Astrocyte (in vitro differentiated cells and primary cell): ENCODE results near the gene IGF2R. TPM values are rescaled to one million over a fixed set of nuclear protein-coding genes. Genes with fewer than 3 reads are reported as not detected.

Source experiments
- DNase-seq: peaks from one replicate; pipeline ENCODE4 v3.0.0-alpha.2; 2010; ENCODE audit warnings: low read depth
- FAIRE-seq: peaks from 2 replicates; lab custom pipeline; 2011; peaks lifted over from hg19 to GRCh38; lab: Jason Lieb, UNC
- H2AFZ ChIP-seq: 2 replicates; pipeline ENCODE4 v1.6.0; 2012; ENCODE audit warnings: low read depth, low read length, inconsistent platforms
- H3K27ac ChIP-seq: 2 replicates; pipeline ENCODE4 v1.5.1; 2011; ENCODE audit warnings: low read depth, low read length, inconsistent platforms
- H3K27me3 ChIP-seq: 2 replicates; pipeline ENCODE4 v1.6.0; 2011; ENCODE audit warnings: low read length, inconsistent platforms; ENCODE audit not compliant: insufficient read depth
- H3K36me3 ChIP-seq: 2 replicates; pipeline ENCODE4 v1.5.1; 2011; ENCODE audit warnings: low read length, inconsistent platforms; ENCODE audit not compliant: insufficient read depth
- H3K4me1 ChIP-seq: 2 replicates; pipeline ENCODE4 v1.5.1; 2011; ENCODE audit warnings: low read length, inconsistent platforms; ENCODE audit not compliant: insufficient read depth
- H3K4me2 ChIP-seq: 2 replicates; pipeline ENCODE4 v1.6.0; 2012; ENCODE audit warnings: low read length, inconsistent platforms
- H3K4me3 ChIP-seq: 2 replicates; pipeline ENCODE4 v1.5.1; 2011; ENCODE audit warnings: low read depth, mild to moderate bottlenecking, low read length, inconsistent platforms; ENCODE audit not compliant: insufficient read depth
- H3K79me2 ChIP-seq: 2 replicates; pipeline ENCODE4 v1.6.0; 2012; ENCODE audit warnings: mild to moderate bottlenecking, low read length, inconsistent platforms; ENCODE audit not compliant: insufficient read depth
- H3K9ac ChIP-seq: 2 replicates; pipeline ENCODE4 v1.6.0; 2012; ENCODE audit warnings: mild to moderate bottlenecking, low read length, inconsistent platforms
- H3K9me3 ChIP-seq: 2 replicates; pipeline ENCODE4 v1.5.1; 2012; ENCODE audit warnings: low read depth, mild to moderate bottlenecking, low read length, inconsistent platforms; ENCODE audit not compliant: insufficient read depth
- H4K20me1 ChIP-seq: 2 replicates; pipeline ENCODE4 v1.6.0; 2012; ENCODE audit warnings: low read length, inconsistent platforms; ENCODE audit not compliant: insufficient read depth
- H3K27ac Mint-ChIP-seq: one replicate; pipeline ENCODE4 v1.8.0; 2021; ENCODE audit warnings: mild to moderate bottlenecking, mixed read lengths; ENCODE audit not compliant: unreplicated experiment
- H3K27me3 Mint-ChIP-seq: one replicate; pipeline ENCODE4 v1.8.0; 2021; ENCODE audit warnings: low read depth, mixed read lengths; ENCODE audit not compliant: unreplicated experiment
- H3K36me3 Mint-ChIP-seq: one replicate; pipeline ENCODE4 v1.8.0; 2021; ENCODE audit warnings: low read depth, mixed read lengths; ENCODE audit not compliant: unreplicated experiment
- H3K4me1 Mint-ChIP-seq: one replicate; pipeline ENCODE4 v1.8.0; 2021; ENCODE audit warnings: low read depth, mixed read lengths; ENCODE audit not compliant: unreplicated experiment
- H3K4me3 Mint-ChIP-seq: one replicate; pipeline ENCODE4 v1.8.0; 2021; ENCODE audit warnings: mild to moderate bottlenecking, moderate library complexity, mixed read lengths; ENCODE audit not compliant: unreplicated experiment
- H3K9me3 Mint-ChIP-seq: one replicate; pipeline ENCODE4 v1.8.0; 2021; ENCODE audit warnings: mild to moderate bottlenecking, mixed read lengths; ENCODE audit not compliant: unreplicated experiment
- CTCF ChIP-seq: IDR thresholded peaks from 2 replicates; pipeline ENCODE4 v1.5.1; 2011; ENCODE audit warnings: low read depth, mild to moderate bottlenecking, inconsistent platforms, low read length, moderate library complexity; ENCODE audit not compliant: insufficient read depth
- EZH2 ChIP-seq: IDR thresholded peaks from 2 replicates; pipeline ENCODE4 v1.6.1; 2012; ENCODE audit warnings: mild to moderate bottlenecking, low read length, inconsistent platforms; ENCODE audit not compliant: insufficient read depth
- total RNA-seq: library from RNA; stranded (reverse); gene quantifications from 2 replicates; pipeline ENCODE4 v1.2.1, GENCODE V29; 2021

Gene IGF2R
- total RNA-seq, 1 donor from 2014 or later, result 173 TPM

- Histone ChIP-seq H3K79me2 (peaks cover 96% of the 10 kb centered on the region), H3K9me3 (no peaks in the 10 kb centered on the region), H3K4me1 (peaks cover 30% of the 10 kb centered on the region), H3K36me3 (no peaks in the 10 kb centered on the region), H3K27ac (no peak overlapping the region), H3K4me2 (no peak overlapping the region), H3K27me3 (no peaks in the 10 kb centered on the region), H3K4me3 (no peak overlapping the region), H3K9ac (no peak overlapping the region), H2AFZ (no peak overlapping the region), H4K20me1 (peaks cover 88% of the 10 kb centered on the region)
- no peak for TF ChIP-seq EZH2
- no peak for TF ChIP-seq CTCF
- H3K4me3 Mint-ChIP-seq, result no peak overlapping the region
- peaks cover 50% of the 10 kb centered on the region for H3K4me1 Mint-ChIP-seq
- DNase-seq, result no peak
- H3K9me3 Mint-ChIP-seq, result no peaks in the 10 kb centered on the region
- H3K27me3 Mint-ChIP-seq, result no peaks in the 10 kb centered on the region
- FAIRE-seq, result no peak
- no peaks in the 10 kb centered on the region for H3K36me3 Mint-ChIP-seq
- no peak overlapping the region for H3K27ac Mint-ChIP-seq
These were observed 6.0 kb downstream of the IGF2R start for GRCh38 chr6:159974932-159975331.

GRCh38 chr6:159976686-159977254 is 7.9 kb downstream of the IGF2R start:
- DNase-seq (no peak), FAIRE-seq (no peak)
- Histone ChIP-seq H3K9me3 (no peaks in the 10 kb centered on the region), H3K36me3 (no peaks in the 10 kb centered on the region), H4K20me1 (peaks cover 93% of the 10 kb centered on the region), H2AFZ (no peak overlapping the region), H3K4me3 (no peak overlapping the region), H3K4me1 (peaks cover 38% of the 10 kb centered on the region), H3K27ac (no peak overlapping the region), H3K4me2 (peak overlapping the region; percentile 77), H3K9ac (no peak overlapping the region), H3K27me3 (no peaks in the 10 kb centered on the region), H3K79me2 (peaks cover 96% of the 10 kb centered on the region)
- no peak overlapping the region for H3K4me3 Mint-ChIP-seq
- TF ChIP-seq EZH2, result no peak
- TF ChIP-seq CTCF, result no peak
- no peak overlapping the region for H3K27ac Mint-ChIP-seq
- no peaks in the 10 kb centered on the region for H3K27me3 Mint-ChIP-seq
- H3K4me1 Mint-ChIP-seq, result peaks cover 54% of the 10 kb centered on the region
- H3K36me3 Mint-ChIP-seq, result no peaks in the 10 kb centered on the region
- no peaks in the 10 kb centered on the region for H3K9me3 Mint-ChIP-seq

- Histone ChIP-seq H3K9ac (no peak overlapping the region), H3K4me1 (peaks cover 44% of the 10 kb centered on the region), H2AFZ (no peak overlapping the region), H3K79me2 (peaks cover 96% of the 10 kb centered on the region), H4K20me1 (peaks cover 93% of the 10 kb centered on the region), H3K4me2 (peak overlapping the region; percentile 77), H3K27ac (no peak overlapping the region), H3K27me3 (no peaks in the 10 kb centered on the region), H3K4me3 (no peak overlapping the region), H3K9me3 (no peaks in the 10 kb centered on the region), H3K36me3 (no peaks in the 10 kb centered on the region)
- Mint-ChIP-seq H3K4me3 (no peak overlapping the region), H3K9me3 (no peaks in the 10 kb centered on the region), H3K27ac (no peak overlapping the region), H3K36me3 (no peaks in the 10 kb centered on the region), H3K4me1 (peaks cover 59% of the 10 kb centered on the region), H3K27me3 (no peaks in the 10 kb centered on the region)
- DNase-seq (peak; percentile 73), FAIRE-seq (no peak)
- TF ChIP-seq EZH2 (no peak), CTCF (no peak)
These were observed 8.5 kb downstream of the IGF2R start for GRCh38 chr6:159977255-159977903.
